ENCODE measurements around the gene PDAP1.

DNA sequence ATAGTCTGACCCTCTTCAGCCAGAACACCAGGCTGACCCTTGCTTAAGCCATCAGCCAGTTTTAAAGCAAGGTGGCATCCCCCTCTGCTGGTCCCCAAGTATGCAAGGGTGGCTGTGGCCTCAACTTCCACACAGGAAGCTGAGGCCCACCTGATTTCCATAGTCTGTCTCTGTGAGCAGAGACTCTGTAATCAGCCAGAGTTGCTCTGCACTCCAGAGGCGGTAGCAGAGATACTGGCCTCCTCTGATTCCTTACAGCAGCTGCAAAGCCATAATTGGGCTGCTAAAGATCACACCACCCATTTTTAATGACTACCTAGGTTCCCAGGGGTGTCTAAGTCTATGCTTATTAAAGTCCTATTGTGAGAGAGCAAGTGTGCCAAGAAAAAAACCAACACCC lies 1.8 kb downstream of the PDAP1 start:
- TF ChIP-seq EZH2 (IDR thresholded peaks at IDR 0.05; ENCODE audit: insufficient read depth, poor library complexity, severe bottlenecking) (no peak), EZH2phosphoT487 (IDR thresholded peaks at IDR 0.05; ENCODE audit: insufficient read depth, low read depth) (no peak)

Measured in GM23248 (cell line).